ENCODE data around the gene CHST8.

CHST8 gene

DNA sequence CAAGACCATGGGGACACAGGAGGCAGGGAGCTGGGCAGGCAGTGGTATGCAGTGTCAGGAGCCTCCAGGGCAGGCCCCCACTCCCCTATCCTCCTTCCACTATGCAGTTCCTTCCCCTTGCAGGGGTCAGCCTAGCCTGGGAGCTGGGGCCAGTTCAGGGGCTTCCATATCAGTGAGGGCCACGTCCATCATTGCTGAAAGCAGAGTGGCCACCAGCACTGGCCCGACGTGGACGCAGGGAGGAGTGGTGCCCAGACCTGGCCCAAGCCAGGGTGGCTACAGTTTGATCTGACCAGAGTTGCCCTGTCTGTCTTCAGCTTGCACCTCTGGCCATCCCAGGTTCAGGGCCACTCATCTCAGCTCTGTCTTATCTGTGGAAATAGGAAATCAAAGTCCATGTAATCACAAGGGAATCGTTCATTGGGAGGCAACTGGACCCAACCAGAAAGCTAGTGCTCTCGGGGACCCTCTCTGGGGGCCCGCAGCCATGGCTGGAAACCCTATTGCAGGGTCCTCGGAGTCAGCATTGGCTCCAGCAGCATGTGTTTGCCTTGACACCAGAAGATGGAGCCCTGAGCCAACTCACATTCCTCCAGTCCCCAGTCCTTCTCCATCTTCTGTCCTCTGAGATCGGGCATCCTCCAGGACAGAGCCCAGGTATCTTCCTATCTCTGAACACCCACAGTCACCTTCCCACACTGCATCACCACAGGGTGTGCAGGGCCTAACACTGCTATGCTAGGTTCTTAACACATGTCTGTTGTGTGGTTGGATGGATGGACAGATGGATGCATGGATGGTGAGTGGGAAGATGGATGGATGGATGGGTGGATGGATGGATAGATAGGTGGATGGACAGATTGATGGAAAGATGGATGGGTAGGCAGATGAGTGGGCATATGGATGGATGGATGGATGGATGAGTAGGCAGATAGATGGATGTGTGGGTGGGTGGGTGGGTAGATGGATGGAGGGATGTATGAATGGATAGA is 99.2 kb downstream of the CHST8 start:
- no peak for DNase-seq

GRCh38 chr19:33721735-33722297 is 100.1 kb downstream of the CHST8 start:
- no peak for DNase-seq

DNA sequence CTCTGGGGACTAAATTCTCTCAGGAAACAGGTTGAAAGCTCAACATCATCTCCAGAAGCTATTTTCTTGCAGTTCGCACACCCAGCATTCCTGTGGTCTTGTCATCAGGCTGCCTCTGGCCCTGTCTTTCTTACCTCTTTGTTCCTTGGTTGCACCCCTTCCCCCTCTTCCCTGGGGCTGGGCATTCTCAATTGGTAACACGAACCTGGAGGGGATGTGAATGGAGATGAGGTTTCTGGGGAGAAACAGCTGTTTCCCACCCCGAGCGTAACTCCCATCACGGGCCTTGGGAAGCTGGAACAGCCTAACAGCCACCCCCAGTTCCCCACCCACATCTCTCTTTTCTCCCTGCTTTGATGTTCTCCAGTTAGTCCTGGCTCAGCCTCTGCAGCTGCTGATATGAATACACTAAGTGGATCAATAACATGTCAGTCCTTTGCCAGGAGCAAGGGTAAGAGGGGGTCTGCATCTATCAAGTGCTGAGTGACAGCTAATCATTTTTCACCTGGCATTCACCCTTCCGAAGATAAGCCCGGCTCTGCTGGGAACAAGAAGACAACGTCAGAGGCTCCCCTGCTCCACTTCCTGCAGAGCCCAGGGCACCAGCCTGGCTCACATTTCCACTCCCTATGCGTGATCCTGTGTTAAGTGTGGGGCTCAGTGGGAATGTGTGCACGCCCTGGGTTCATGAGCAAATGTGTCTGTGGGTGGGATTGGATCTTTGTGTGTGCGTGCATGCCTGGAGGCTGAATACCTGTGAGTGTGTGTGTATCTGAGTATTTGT is 100.9 kb downstream of the CHST8 start:
- DNase-seq, result no peak

- DNase-seq, result no peak
These were observed 101.8 kb downstream of the CHST8 start for GRCh38 chr19:33723512-33723911.

DNA sequence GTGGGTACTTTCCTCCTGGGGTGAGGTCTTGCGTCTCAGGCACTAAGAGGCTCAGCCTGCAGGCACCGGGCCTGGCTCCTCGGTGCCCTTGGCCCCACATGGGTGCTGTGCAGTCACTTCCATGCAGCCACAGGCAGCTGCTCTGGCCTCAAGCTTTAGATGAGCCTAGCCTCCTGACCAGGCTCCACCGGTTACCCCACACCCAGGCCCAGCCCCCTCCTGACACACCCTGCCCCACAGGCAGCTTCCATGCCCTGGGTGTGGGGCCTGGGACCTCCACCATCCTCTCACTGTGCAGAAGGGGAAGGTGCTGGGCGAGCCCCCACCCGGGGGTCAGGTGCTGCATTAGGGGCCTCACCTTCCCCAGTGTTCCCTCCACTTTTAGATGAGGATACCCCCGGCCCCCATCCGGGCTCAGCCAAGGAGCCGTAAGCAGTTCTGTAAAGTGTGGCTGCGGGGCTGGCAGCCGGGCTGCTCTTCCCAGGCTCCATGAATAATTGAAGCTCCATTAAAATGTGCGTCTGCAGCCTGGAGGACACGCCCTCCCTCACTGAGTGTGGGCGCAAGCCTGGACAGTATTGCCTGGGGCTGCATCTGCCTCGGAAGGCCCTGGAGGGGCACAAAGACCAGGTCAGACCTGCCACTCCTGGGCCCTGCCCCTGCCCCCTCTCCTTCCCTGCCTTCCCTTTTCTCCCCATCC is 102.4 kb downstream of the CHST8 start:
- no peak for DNase-seq

GRCh38 chr19:33724721-33725060 is 102.9 kb downstream of the CHST8 start:
- no peak for DNase-seq

- no peak for DNase-seq
These were observed 103.8 kb downstream of the CHST8 start for GRCh38 chr19:33725567-33725966.

GRCh38 chr19:33726756-33727155 is 105.0 kb downstream of the CHST8 start:
- DNase-seq, result no peak

GRCh38 chr19:33727331-33727998 is 105.7 kb downstream of the CHST8 start:
- DNase-seq, result peak in 1 of 2 experiments; percentile 21

- DNase-seq, result no peak
These were observed 106.4 kb downstream of the CHST8 start for GRCh38 chr19:33728141-33728540.

DNA sequence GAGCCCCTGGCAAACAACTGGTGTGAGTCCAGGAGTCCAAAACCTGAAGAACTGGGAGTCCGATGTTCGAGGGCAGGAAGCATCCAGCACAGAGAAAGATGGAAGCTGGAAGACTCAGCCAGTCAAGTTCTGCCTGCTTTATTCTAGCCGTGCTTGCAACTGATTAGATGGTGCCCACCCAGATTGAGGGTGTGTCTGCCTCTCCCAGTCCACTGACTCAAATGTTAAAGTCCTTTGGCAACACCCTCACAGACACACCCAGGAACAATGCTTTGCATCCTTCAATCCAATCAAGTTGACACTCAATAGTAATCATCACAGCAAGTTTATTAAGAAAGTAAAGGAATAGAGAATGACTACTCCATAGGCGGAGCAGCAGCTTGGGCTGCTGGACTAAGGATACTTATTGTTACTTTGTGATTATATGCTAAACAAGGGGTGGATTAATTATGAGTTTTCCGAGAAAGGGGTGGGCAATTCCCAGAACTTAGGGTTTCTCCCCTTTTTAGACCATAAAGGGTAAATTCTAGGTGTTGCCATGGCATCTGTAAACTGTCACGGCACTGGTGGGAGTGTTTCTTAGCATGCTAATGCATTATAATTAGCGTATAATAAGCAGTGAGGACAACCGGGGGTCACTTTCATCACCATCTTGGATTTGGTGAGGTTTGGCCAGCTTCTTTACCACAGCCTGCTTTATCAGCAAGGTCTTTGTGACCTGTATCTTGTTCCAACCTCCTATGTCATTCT is 109.3 kb downstream of the CHST8 start:
- no peak for DNase-seq

DNA sequence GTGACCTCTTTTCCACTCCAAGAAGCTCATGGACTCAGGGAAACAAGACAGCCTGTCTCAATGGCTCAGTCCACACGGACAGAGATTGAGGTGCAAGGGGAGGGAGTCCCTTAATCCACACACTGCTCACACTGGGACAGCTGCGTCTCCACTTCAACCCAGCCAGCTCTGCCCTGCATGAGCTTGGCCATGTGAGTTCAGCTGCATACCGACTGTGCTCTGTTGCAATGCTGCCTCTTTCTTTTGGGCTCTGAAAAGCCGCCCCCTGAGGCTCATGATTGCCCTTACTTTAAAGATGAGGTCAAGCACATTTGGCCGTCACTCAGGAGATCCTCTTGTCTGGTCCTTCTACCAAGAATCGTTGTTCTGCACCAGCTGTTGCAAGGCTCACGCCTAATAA is 110.1 kb downstream of the CHST8 start:
- DNase-seq, result no peak

DNA sequence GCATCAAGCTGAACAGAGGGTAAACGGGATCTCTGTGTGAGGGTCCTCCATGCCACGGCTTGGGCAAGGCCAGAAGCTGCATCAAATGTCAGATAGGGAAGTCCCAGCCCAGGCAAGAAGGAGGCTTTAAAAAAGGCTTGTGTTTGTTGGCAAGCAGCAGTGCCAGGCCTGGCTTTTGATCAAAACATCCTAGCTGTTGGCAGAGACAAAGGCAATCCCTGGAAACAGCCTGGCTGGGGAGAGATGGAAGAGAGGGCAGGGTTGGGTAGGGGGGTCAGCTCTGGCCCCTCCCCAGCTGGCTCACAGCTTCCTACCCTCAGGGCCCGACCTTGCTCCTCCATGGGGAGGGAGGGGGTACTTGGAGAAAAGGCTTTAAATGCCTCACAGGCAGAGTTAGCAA is 113.2 kb downstream of the CHST8 start:
- DNase-seq, result no peak

- DNase-seq, result no peak
These were observed 114.4 kb downstream of the CHST8 start for GRCh38 chr19:33736158-33736557.

GRCh38 chr19:33736787-33737186 is 115.0 kb downstream of the CHST8 start:
- no peak for DNase-seq

DNA sequence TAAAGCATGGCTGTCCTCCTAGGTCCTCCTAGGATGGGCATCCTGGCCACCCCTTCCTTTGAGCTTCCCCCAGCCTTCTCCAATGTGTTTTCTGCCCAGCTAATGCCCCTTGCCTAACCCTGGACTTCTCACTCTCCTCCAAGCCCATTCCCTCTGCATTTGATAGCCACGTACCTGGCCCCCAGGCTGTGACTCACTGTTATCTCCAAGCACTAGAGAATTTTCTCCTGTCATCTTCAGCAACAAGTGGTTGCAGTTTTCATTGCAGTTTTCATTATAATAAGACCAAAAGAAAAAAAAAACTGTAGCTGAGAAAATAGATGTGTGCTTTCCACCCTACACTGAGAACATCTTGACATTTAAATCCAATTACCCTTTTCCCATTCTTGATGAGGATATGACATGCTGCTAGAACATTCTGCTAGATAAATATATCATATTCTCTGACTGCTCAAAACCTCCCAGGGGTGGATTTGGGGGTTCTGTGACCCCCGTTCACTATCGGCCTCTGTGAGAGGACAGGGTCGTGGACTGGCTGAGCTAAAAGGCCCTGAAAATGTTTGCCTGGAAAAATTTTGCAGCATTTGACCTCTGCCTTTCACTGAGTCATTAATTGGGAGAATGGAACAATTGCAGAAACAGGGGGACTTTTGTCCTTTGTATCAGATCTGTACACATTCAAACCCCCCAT is 116.1 kb downstream of the CHST8 start:
- DNase-seq, result no peak

DNA sequence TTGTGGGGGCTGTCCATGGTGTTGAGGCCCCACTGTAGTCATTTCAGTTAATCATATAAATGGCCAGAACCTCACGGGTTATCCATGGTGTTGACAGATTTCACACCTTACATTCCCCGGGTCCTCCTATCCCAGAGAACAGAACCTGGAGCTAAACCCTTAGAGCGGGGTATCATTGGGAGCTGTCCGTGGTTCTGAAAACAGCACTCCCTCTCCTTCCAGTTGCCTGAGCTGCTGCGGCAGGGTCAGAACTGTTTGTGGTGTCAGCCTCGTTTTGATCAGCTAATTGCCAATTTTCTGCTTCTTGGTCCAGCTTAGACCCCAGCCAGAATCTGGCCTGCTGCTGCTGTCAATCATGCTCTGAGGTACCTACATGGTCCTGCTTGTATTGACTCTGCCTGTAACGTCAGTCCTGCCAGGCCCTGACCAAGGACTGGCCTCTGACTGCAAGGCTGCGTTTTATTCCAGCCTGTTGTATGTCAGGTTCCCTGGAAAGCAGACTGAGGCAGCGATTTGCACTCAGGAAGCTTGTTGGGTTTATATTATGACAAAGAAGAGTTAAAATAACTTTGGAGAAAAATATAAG is 119.2 kb downstream of the CHST8 start:
- no peak for DNase-seq

DNA sequence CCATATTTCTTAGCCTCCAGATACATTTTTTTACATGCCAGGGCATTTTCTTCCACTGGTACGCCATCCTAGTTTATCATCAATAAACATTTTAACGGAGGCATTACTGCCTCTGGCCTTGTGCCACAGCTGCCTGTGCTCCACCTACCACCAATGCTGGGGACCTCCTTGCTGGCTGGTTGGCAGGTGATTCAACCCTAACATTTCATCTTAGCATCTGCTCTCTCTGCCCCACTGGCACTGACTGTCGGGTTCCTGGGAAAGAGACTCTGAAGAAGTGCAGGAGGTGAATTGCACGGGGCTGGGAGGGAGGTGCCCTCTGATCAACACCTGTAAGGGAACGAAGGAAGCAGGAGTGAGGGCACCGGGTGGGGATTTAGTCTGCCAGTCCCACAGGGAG is 123.5 kb downstream of the CHST8 start:
- no peak for DNase-seq

DNA sequence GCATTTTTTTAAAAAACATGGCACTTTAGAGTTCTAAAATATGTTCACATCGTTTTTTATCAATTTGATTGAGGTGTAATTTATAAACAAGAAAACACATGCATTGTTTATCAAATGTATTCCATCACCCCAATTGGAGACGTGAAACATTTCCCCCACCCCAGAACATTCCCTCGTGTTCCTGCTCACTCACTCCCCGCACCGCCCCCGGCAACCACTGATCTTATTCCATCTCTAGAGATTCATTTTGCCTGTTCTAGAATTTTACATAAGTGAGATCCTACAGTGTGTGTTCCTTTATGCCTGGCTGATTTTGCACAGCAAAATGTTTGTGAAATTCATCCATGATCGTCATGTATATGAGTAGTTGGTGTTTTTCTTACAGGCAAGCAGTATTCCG is 124.4 kb downstream of the CHST8 start:
- no peak for DNase-seq

GRCh38 chr19:33747273-33747672 is 125.5 kb downstream of the CHST8 start:
- no peak for DNase-seq

GRCh38 chr19:33748231-33748630 is 126.5 kb downstream of the CHST8 start:
- DNase-seq, result no peak
